Fibroblast of villous mesenchyme (primary cell): ENCODE measurements around the gene RPL4. TPM values are rescaled to one million over a fixed set of nuclear protein-coding genes. Genes with fewer than 3 reads are reported as not detected.

ENCODE experiments used
- DNase-seq: peaks from one replicate; pipeline ENCODE4 v3.0.0-alpha.2; 2010; ENCODE audit warnings: low read depth
- H3K4me3 ChIP-seq: 2 replicates; pipeline ENCODE4 v1.5.1; 2011; ENCODE audit warnings: low read depth, mild to moderate bottlenecking, low read length
- CTCF ChIP-seq: IDR thresholded peaks from 2 replicates; pipeline ENCODE4 v1.5.1; 2012; ENCODE audit warnings: low read depth, mild to moderate bottlenecking, low read length; ENCODE audit not compliant: insufficient read depth
- total RNA-seq: library from RNA; depleted of rRNA; stranded (reverse); fragments of >200 nt; gene quantifications from 2 replicates; pipeline ENCODE4 v1.2.3, GENCODE V29; 2012

RPL4 gene
- total RNA-seq, 1 donor: 2,415 TPM

- no peak for DNase-seq
- TF ChIP-seq CTCF: no peak
Measured at GRCh38 chr15:66515901-66516322, 11.3 kb upstream of the RPL4 start.

GRCh38 chr15:66514586-66514985 is 9.9 kb upstream of the RPL4 start:
- H3K4me3 ChIP-seq: no peak overlapping the region
- DNase-seq: no peak
- no peak for TF ChIP-seq CTCF

More at GRCh38 chr15:66515901-66516322, 11.3 kb upstream of the RPL4 start:
- no peak overlapping the region for H3K4me3 ChIP-seq

- DNase-seq: no peak
- TF ChIP-seq CTCF: no peak
- no peak overlapping the region for H3K4me3 ChIP-seq
Measured at GRCh38 chr15:66508293-66508883, 3.7 kb upstream of the RPL4 start.

GRCh38 chr15:66505818-66506217 is 1.2 kb upstream of the RPL4 start:
- no peak for DNase-seq
- no peak for TF ChIP-seq CTCF
- H3K4me3 ChIP-seq: peak overlapping the region; percentile 100

- no peak for DNase-seq
- H3K4me3 ChIP-seq: peak overlapping the region; percentile 100
Measured at GRCh38 chr15:66505430-66505811, 766 bp upstream of the RPL4 start.

GRCh38 chr15:66503780-66504562 is 684 bp downstream of the RPL4 start:
- no peak for TF ChIP-seq CTCF
- peak overlapping the region; percentile 100 for H3K4me3 ChIP-seq
- peak; percentile 13 for DNase-seq

More at GRCh38 chr15:66505430-66505811, 766 bp upstream of the RPL4 start:
- TF ChIP-seq CTCF: no peak

- peak overlapping the region; percentile 100 for H3K4me3 ChIP-seq
- peak; percentile 34 for DNase-seq
Measured at GRCh38 chr15:66503041-66503648, 1.5 kb downstream of the RPL4 start.
